ENCODE results near the gene FAF1.

The FAF1 gene

DNA sequence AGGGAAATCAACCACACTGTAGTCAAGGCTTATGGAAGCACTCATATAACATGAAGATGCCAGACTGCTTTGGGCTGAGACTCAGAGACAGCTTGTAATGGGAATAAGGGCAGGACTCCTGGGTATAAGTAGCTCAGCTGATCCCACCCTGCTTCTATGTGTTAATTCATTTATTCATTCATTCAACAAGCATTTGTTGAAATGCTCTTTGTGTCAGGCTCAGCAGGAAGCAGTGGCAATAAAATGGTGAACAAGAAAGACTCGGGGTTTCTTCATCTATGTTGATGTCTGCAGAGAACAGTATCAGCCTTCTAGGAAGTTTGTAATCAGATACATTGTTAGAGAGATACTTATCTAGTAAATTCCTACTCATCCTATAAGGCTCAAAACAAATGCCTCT is 391.3 kb downstream of the FAF1 start:
- TF ChIP-seq, protein P1, sequence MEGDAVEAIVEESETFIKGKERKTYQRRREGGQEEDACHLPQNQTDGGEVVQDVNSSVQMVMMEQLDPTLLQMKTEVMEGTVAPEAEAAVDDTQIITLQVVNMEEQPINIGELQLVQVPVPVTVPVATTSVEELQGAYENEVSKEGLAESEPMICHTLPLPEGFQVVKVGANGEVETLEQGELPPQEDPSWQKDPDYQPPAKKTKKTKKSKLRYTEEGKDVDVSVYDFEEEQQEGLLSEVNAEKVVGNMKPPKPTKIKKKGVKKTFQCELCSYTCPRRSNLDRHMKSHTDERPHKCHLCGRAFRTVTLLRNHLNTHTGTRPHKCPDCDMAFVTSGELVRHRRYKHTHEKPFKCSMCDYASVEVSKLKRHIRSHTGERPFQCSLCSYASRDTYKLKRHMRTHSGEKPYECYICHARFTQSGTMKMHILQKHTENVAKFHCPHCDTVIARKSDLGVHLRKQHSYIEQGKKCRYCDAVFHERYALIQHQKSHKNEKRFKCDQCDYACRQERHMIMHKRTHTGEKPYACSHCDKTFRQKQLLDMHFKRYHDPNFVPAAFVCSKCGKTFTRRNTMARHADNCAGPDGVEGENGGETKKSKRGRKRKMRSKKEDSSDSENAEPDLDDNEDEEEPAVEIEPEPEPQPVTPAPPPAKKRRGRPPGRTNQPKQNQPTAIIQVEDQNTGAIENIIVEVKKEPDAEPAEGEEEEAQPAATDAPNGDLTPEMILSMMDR (IDR thresholded peaks at IDR 0.05) = no peak

DNA sequence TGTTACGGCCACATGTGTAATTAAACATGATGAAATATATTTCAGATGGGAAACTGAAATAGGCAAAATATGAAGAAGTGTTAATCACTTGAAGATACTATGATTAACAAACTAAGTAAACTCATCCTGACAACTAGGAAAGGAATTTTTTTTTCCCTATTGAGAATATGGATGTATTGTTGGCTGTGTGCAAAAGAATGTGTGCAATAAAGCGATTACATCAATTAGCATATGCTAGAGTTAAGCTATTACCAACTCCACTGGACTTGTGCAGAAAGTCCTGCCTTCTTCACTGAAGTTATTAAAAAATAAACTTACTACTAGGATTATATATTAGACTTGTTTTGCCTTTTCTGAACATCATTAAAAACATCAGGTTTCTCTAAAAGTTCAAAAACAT is 393.7 kb downstream of the FAF1 start:
- TF ChIP-seq, protein P1 (IDR thresholded peaks at IDR 0.05) = no peak

DNA sequence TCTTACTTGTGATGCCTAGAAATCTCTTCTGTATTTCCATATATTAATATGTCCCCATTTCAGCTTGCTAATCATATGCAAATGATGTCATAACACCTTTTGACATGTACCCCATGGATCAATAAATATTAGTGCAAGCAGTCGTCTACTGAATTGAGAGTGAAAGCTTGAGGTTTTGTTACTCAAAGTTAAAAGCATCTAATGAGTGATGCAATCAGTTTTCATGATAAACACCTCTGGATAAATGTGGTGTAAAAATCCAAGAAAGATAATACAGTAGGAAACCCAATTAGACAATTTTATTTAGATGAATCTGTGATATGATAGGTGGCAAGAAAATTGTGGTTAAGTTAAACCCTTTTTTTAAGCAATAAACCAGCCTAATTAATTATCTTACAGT is 395.6 kb downstream of the FAF1 start:
- TF ChIP-seq, protein P1 (IDR thresholded peaks at IDR 0.05) = no peak

DNA sequence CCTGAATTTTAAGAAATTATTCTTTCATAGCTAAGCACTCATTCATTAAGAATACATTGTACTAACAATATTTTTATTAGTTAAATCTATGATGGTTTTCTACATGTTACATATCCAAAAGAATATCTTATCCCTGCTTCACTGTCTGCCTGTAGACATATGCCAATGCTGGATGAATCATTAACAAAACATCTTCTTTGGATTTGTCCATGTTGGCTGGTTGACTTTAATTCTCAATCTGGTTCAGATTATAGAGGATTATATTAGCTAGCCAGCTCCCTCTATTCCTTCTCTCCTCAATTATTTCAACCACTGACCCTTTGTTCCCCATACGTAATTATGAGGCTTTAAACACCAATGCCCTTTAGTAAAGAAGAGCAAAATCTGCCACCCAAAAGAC is 398.0 kb downstream of the FAF1 start:
- TF ChIP-seq, protein P1 (IDR thresholded peaks at IDR 0.05) = no peak

GRCh38 chr1:50559421-50559820 is 400.6 kb downstream of the FAF1 start:
- TF ChIP-seq, protein P1 (IDR thresholded peaks at IDR 0.05) = no peak

DNA sequence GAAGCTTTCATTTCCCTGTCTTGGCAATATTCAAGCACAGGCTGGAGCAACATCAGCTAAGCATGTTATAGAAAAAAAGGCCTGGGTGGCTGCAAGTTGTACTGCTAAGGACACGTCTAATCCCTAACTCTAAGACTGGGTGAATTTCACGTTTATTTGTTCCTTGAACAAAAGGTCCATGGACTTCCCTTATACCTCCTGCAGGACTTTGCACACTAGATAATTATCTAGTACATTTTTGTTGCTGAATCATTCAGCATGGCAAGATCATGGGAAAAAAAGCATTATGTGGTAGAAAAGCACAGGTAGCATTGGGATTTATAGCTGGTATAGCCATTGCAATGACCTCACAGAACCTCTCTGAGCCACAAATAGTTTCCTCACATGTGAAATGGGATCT is 406.1 kb downstream of the FAF1 start:
- TF ChIP-seq, protein P1 (IDR thresholded peaks at IDR 0.05) = no peak

DNA sequence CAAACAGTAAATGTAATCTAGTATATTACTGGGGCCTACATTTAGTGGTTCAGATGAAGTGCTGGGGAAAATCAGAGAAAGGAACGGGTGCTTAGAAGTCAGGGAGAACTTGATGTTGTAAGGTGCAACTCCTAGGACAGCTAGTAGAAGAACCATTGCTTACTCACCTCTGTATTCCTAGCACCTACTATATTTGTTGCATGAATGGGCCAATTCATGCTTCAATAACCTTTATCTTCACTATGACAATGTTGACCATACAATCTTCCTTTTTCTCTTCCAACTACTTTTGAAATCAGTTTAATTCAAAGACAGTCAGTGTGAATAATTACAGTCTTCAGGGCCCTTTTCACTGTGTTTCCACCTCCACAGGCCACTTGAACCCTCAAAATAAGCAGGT is 411.8 kb downstream of the FAF1 start:
- TF ChIP-seq, protein P1 (IDR thresholded peaks at IDR 0.05) = no peak

GRCh38 chr1:50542362-50542761 is 417.7 kb downstream of the FAF1 start:
- TF ChIP-seq, protein P1 (IDR thresholded peaks at IDR 0.05) = no peak
